ENCODE measurements around the gene MANEA. TPM values are rescaled to one million over a fixed set of nuclear protein-coding genes. Genes with fewer than 3 reads are reported as not detected.
A peak's percentile ranks its signal among the peaks of the same experiment; 100 is the strongest.

The MANEA gene
- total and polyA plus RNA-seq, 3 donors from 2014 or later = 10.9 to 13.0 (median 11.3) TPM

- no peak overlapping the region for H3K27ac ChIP-seq
- H3K4me1 ChIP-seq = no peaks in the 10 kb centered on the region
- DNase-seq = no peak
- no peak overlapping the region for H3K4me3 ChIP-seq
- H3K27me3 ChIP-seq = no peaks in the 10 kb centered on the region
- intact Hi-C loops (cut with DNase I; ENCODE audit: low total_unique reads) = no loop called here
- TF ChIP-seq CTCF (IDR thresholded peaks at IDR 0.05) (no peak), POLR2A (IDR thresholded peaks at IDR 0.05) (no peak)
- H3K36me3 ChIP-seq (ENCODE audit: low read depth, missing control alignments) = no peaks in the 10 kb centered on the region
- 76 to 83% methylated on average over 2 of the region's 2 CpGs for WGBS, 2 donors
- no peaks in the 10 kb centered on the region for H3K9me3 ChIP-seq
Measured at GRCh38 chr6:95629551-95629950, 52.2 kb downstream of the MANEA start.

- Histone ChIP-seq H3K36me3 (ENCODE audit: low read depth, missing control alignments) (no peaks in the 10 kb centered on the region), H3K9me3 (no peaks in the 10 kb centered on the region), H3K27ac (no peak overlapping the region), H3K4me1 (no peaks in the 10 kb centered on the region), H3K27me3 (no peaks in the 10 kb centered on the region), H3K4me3 (peak overlapping the region in 1 of 2 donors; percentile 28)
- TF ChIP-seq POLR2A (IDR thresholded peaks at IDR 0.05) (no peak), CTCF (IDR thresholded peaks at IDR 0.05) (no peak)
- no peak for DNase-seq
- 52 to 81% methylated on average over 15 to 25 of the region's 25 CpGs for WGBS, 2 donors
- intact Hi-C loops (cut with DNase I; ENCODE audit: low total_unique reads) = no loop called here
Measured at GRCh38 chr6:95636552-95637431, 59.5 kb downstream of the MANEA start.

- no peaks in the 10 kb centered on the region for H3K4me1 ChIP-seq
- no peaks in the 10 kb centered on the region for H3K9me3 ChIP-seq
- peak; percentile 32 for DNase-seq
- intact Hi-C loops (cut with DNase I; ENCODE audit: low total_unique reads) = no loop called here
- no peaks in the 10 kb centered on the region for H3K27me3 ChIP-seq
- H3K4me3 ChIP-seq = no peak overlapping the region
- WGBS, 2 donors = 92 to 93% methylated on average over 2 of the region's 2 CpGs
- H3K36me3 ChIP-seq (ENCODE audit: low read depth, missing control alignments) = no peaks in the 10 kb centered on the region
- TF ChIP-seq POLR2A (IDR thresholded peaks at IDR 0.05) (no peak), CTCF (IDR thresholded peaks at IDR 0.05) (no peak)
- H3K27ac ChIP-seq = no peak overlapping the region
Measured at GRCh38 chr6:95648636-95649035, 71.3 kb downstream of the MANEA start.

GRCh38 chr6:95649451-95649850, 72.1 kb downstream of the MANEA start:
- Histone ChIP-seq H3K4me1 (no peaks in the 10 kb centered on the region), H3K27me3 (no peaks in the 10 kb centered on the region), H3K27ac (no peak overlapping the region), H3K36me3 (ENCODE audit: low read depth, missing control alignments) (no peaks in the 10 kb centered on the region), H3K9me3 (no peaks in the 10 kb centered on the region), H3K4me3 (no peak overlapping the region)
- 42 to 44% methylated on average over 1 of the region's 1 CpG for WGBS, 2 donors
- intact Hi-C loops (cut with DNase I; ENCODE audit: low total_unique reads) = no loop called here
- TF ChIP-seq CTCF (IDR thresholded peaks at IDR 0.05) (no peak), POLR2A (IDR thresholded peaks at IDR 0.05) (no peak)
- no peak for DNase-seq

- H3K27ac ChIP-seq = no peak overlapping the region
- no peaks in the 10 kb centered on the region for H3K36me3 ChIP-seq (ENCODE audit: low read depth, missing control alignments)
- no peak for DNase-seq
- H3K4me1 ChIP-seq = no peaks in the 10 kb centered on the region
- TF ChIP-seq CTCF (IDR thresholded peaks at IDR 0.05) (no peak), POLR2A (IDR thresholded peaks at IDR 0.05) (no peak)
- no peaks in the 10 kb centered on the region for H3K9me3 ChIP-seq
- no peak overlapping the region for H3K4me3 ChIP-seq
- intact Hi-C loops (cut with DNase I; ENCODE audit: low total_unique reads) = no loop called here
- no peaks in the 10 kb centered on the region for H3K27me3 ChIP-seq
Measured at GRCh38 chr6:95654176-95654575, 76.8 kb downstream of the MANEA start.
